Upper lobe of left lung (tissue), 4 donors: ENCODE measurements around the gene SFXN2.

ENCODE experiments used
- EP300 ChIP-seq, 4 donors: sonication (generic); formaldehyde crosslinking; IDR thresholded peaks; one replicate each; pipeline ENCODE4 v1.5.1; 2017; ENCODE audit warnings: antibody characterized with exemption in 4 of 4, control low read depth in 2 of 4
- POLR2A ChIP-seq, 4 donors: fragments of 450-650 bp; IDR thresholded peaks; one replicate each; pipeline ENCODE4 v1.5.1; 2016 to 2017; ENCODE audit warnings: antibody characterized with exemption in 4 of 4, mild to moderate bottlenecking in 2 of 4
- POLR2AphosphoS5 ChIP-seq, 2 donors: sonication (generic); formaldehyde crosslinking; IDR thresholded peaks; one replicate each; pipeline ENCODE4 v1.5.1; 2017; ENCODE audit warnings: antibody characterized with exemption in 2 of 2
- TF ChIP-seq, protein P1 (sequence below), 6 experiments: fragments of 450-650 bp in 4 of 6; fragments of 200-600 bp in 2 of 6; sonication (generic) in 2 of 6; IDR thresholded peaks; one replicate each; pipeline ENCODE4 v1.5.1; 2016 to 2019; ENCODE audit warnings: antibody characterized with exemption in 6 of 6

DNA sequence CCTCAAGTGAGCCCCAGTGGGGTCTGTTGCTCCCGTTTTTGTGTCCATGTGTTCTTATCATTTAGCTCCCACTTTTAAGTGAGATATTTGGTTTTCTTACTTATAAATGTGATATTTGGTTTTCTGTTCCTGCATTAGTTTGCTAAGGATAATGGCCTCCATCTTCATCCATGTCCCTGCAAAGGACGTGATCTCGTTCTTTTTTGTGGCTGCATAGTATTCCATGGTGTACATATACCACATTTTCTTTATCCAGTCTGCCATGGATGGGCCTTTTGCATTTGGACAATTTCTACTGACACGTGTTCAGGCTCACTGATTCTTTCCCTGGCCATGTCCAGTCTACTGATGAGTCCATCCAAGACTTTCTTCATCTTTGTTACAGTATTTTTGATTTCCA, 9.6 kb downstream of the SFXN2 start:
- TF ChIP-seq POLR2A (IDR thresholded peaks at IDR 0.05) (no peak), EP300 (IDR thresholded peaks at IDR 0.05) (no peak), POLR2AphosphoS5 (IDR thresholded peaks at IDR 0.05) (no peak)
- TF ChIP-seq, protein P1, sequence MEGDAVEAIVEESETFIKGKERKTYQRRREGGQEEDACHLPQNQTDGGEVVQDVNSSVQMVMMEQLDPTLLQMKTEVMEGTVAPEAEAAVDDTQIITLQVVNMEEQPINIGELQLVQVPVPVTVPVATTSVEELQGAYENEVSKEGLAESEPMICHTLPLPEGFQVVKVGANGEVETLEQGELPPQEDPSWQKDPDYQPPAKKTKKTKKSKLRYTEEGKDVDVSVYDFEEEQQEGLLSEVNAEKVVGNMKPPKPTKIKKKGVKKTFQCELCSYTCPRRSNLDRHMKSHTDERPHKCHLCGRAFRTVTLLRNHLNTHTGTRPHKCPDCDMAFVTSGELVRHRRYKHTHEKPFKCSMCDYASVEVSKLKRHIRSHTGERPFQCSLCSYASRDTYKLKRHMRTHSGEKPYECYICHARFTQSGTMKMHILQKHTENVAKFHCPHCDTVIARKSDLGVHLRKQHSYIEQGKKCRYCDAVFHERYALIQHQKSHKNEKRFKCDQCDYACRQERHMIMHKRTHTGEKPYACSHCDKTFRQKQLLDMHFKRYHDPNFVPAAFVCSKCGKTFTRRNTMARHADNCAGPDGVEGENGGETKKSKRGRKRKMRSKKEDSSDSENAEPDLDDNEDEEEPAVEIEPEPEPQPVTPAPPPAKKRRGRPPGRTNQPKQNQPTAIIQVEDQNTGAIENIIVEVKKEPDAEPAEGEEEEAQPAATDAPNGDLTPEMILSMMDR (IDR thresholded peaks at IDR 0.05): no peak
